A549 (cell line): ENCODE data around the gene APOM. TPM values are rescaled to one million over a fixed set of nuclear protein-coding genes. Genes with fewer than 3 reads are reported as not detected.

Experiments used
- ATAC-seq, 2 experiments: fragments of 200-7000 bp in 1 of 2; fragments of >200 bp in 1 of 2; cut with Nextera tagmentation in 1 of 2; cut with Tn5 transposase in 1 of 2; 3 replicates each; pipeline versions ENCODE4 v1.8.0 to v1.9.1; 2018 to 2020; ENCODE audit warnings: mild to moderate bottlenecking in 1 of 2, moderate library complexity in 1 of 2
- CTCF ChIA-PET: fragments of 300-600 bp; sonication (Branson Sonifier 250); formaldehyde crosslinking; extraction: SDS; loops from one replicate; lab custom pipeline; 2021; ENCODE audit warnings: antibody characterized with exemption, inconsistent platforms; lab: Yijun Ruan, JAX
- POLR2A ChIA-PET: fragments of 350-600 bp; formaldehyde crosslinking; extraction: SDS; loops from one replicate; lab custom pipeline; 2021; ENCODE audit warnings: antibody characterized with exemption, inconsistent platforms; lab: Yijun Ruan, JAX
- DNase-seq, 2 experiments: peaks; one replicate each; pipeline versions ENCODE4 v3.0.0 to v3.0.0-alpha.2; 2011 to 2016; ENCODE audit warnings: low read depth in 1 of 2, low spot score in 1 of 2
- FAIRE-seq: peaks from 2 replicates; lab custom pipeline; 2011; peaks lifted over from hg19 to GRCh38; lab: Jason Lieb, UNC
- H3K27ac ChIP-seq, 2 experiments: fragments of >200 bp; sonication (Bioruptor Twin); formaldehyde crosslinking; 3 replicates each; pipeline ENCODE4 v1.5.1; 2016 to 2017
- H3K4me1 ChIP-seq: fragments of >200 bp; sonication (Bioruptor Twin); formaldehyde crosslinking; 3 replicates; pipeline ENCODE4 v1.6.1; 2016
- H3K4me2 ChIP-seq: fragments of >200 bp; sonication (Bioruptor Twin); formaldehyde crosslinking; 3 replicates; pipeline ENCODE4 v1.6.1; 2016
- H3K4me3 ChIP-seq: fragments of >200 bp; sonication (Bioruptor Twin); formaldehyde crosslinking; 3 replicates; pipeline ENCODE4 v1.5.1; 2016
- H3K9me3 ChIP-seq: fragments of >200 bp; sonication (Bioruptor Twin); formaldehyde crosslinking; 3 replicates; pipeline ENCODE4 v1.6.1; 2016
- ATOH8 ChIP-seq: fragments of 250-450 bp; sonication (Bioruptor Pico); IDR thresholded peaks from 2 replicates; pipeline ENCODE4 v1.5.0; 2020; ENCODE audit warnings: low read depth, mild to moderate bottlenecking, moderate library complexity
- BHLHE40 ChIP-seq: IDR thresholded peaks from 2 replicates; pipeline ENCODE4 v1.6.1; 2012; ENCODE audit warnings: low read depth, low read length, inconsistent platforms
- CBX2 ChIP-seq: fragments of 200-600 bp; sonication (generic); IDR thresholded peaks from 2 replicates; pipeline ENCODE4 v1.6.1; 2016; ENCODE audit warnings: low read depth, mild to moderate bottlenecking, borderline replicate concordance
- CEBPB ChIP-seq, 2 experiments: fragments of >200 bp in 1 of 2; sonication (Bioruptor Twin) in 1 of 2; formaldehyde crosslinking in 1 of 2; IDR thresholded peaks; 2 replicates each; pipeline ENCODE4 v1.6.1; 2012 to 2016
- CHD2 ChIP-seq: fragments of 150-350 bp; IDR thresholded peaks from 2 replicates; pipeline ENCODE4 v1.6.1; 2014; ENCODE audit warnings: low read length; ENCODE audit not compliant: partially characterized antibody
- EP300 ChIP-seq, 2 experiments: fragments of >200 bp; sonication (Bioruptor Twin); formaldehyde crosslinking; IDR thresholded peaks; 2 replicates in 1 of 2; 3 replicates in 1 of 2; pipeline ENCODE4 v1.6.1; 2016 to 2017
- FOSB ChIP-seq: fragments of 250-450 bp; sonication (Bioruptor Pico); IDR thresholded peaks from 2 replicates; pipeline ENCODE4 v1.5.0; 2020; ENCODE audit warnings: mild to moderate bottlenecking, moderate library complexity
- FOXS1 ChIP-seq: fragments of 250-450 bp; sonication (Bioruptor Pico); IDR thresholded peaks from 2 replicates; pipeline ENCODE4 v1.5.0; 2020; ENCODE audit warnings: mild to moderate bottlenecking, moderate library complexity
- GATA3 ChIP-seq: IDR thresholded peaks from 2 replicates; pipeline ENCODE4 v1.6.1; 2012; ENCODE audit warnings: borderline replicate concordance
- HES2 ChIP-seq: fragments of >200 bp; sonication (Bioruptor Twin); formaldehyde crosslinking; IDR thresholded peaks from 2 replicates; pipeline ENCODE4 v1.6.1; 2016
- HEYL ChIP-seq: fragments of 250-450 bp; sonication (Bioruptor Pico); IDR thresholded peaks from 2 replicates; pipeline ENCODE4 v1.8.0; 2021; ENCODE audit warnings: mild to moderate bottlenecking, moderate library complexity
- HOXB13 ChIP-seq: fragments of 250-450 bp; sonication (Bioruptor Pico); IDR thresholded peaks from 2 replicates; pipeline ENCODE4 v1.5.0; 2020; ENCODE audit warnings: low read depth, mild to moderate bottlenecking, moderate library complexity
- JUNB ChIP-seq: fragments of >200 bp; sonication (Bioruptor Twin); formaldehyde crosslinking; IDR thresholded peaks from 2 replicates; pipeline ENCODE4 v1.6.1; 2016
- NFE2L2 ChIP-seq: fragments of 150-350 bp; conservative IDR thresholded peaks from 2 replicates; pipeline ENCODE4 v1.6.1; 2014; ENCODE audit warnings: low read length
- NPAS2 ChIP-seq: fragments of 250-450 bp; sonication (Bioruptor Pico); IDR thresholded peaks from 2 replicates; pipeline ENCODE4 v1.8.0; 2022; ENCODE audit warnings: mild to moderate bottlenecking, moderate library complexity, borderline replicate concordance
- RARB ChIP-seq: fragments of 250-450 bp; sonication (Bioruptor Pico); IDR thresholded peaks from 2 replicates; pipeline ENCODE4 v1.8.0; 2021; ENCODE audit warnings: mild to moderate bottlenecking, moderate library complexity
- RNF2 ChIP-seq: fragments of 200-600 bp; sonication (generic); IDR thresholded peaks from 2 replicates; pipeline ENCODE4 v1.6.1; 2016; ENCODE audit warnings: low read depth, mild to moderate bottlenecking, antibody characterized with exemption, moderate library complexity, borderline replicate concordance
- TFCP2L1 ChIP-seq: fragments of 250-450 bp; sonication (Bioruptor Pico); IDR thresholded peaks from 2 replicates; pipeline ENCODE4 v1.5.0; 2021; ENCODE audit warnings: mild to moderate bottlenecking
- ZC3H11A ChIP-seq: fragments of 450-650 bp; IDR thresholded peaks from 2 replicates; pipeline ENCODE4 v1.6.1; 2014; ENCODE audit warnings: antibody characterized with exemption, mild to moderate bottlenecking
- WGBS: methylation state at CpG from one replicate; pipeline ENCODE4 v1.1.6; 2017; ENCODE audit errors: missing lambda C conversion rate; 5-methylcytosine and 5-hydroxymethylcytosine counted together
- polyA plus RNA-seq, 4 experiments: library from polyadenylated mRNA; depleted of rRNA in 3 of 4; stranded (reverse); fragments of >200 nt; fragmentation: RNase III in 1 of 4; extraction: RNeasy Plus Mini Kit Qiagen cat#74134 plus additional on column Dnase treatment in 1 of 4; gene quantifications; 2 replicates in 3 of 4; 3 replicates in 1 of 4; pipeline ENCODE4 v1.2.3, GENCODE V29; 2011 to 2017
- TF ChIP-seq, protein P1 (sequence below): IDR thresholded peaks from 2 replicates; pipeline ENCODE4 v1.6.1; 2012; ENCODE audit warnings: low read depth, borderline replicate concordance
- TF ChIP-seq, protein P2 (sequence below): fragments of 450-650 bp; IDR thresholded peaks from 2 replicates; pipeline ENCODE4 v1.6.1; 2014; ENCODE audit warnings: antibody characterized with exemption

Gene APOM
- polyA plus RNA-seq, 2 of the 4 experiments (the other 2 are of a cell fraction): 1.5 to 2.6 TPM

DNA sequence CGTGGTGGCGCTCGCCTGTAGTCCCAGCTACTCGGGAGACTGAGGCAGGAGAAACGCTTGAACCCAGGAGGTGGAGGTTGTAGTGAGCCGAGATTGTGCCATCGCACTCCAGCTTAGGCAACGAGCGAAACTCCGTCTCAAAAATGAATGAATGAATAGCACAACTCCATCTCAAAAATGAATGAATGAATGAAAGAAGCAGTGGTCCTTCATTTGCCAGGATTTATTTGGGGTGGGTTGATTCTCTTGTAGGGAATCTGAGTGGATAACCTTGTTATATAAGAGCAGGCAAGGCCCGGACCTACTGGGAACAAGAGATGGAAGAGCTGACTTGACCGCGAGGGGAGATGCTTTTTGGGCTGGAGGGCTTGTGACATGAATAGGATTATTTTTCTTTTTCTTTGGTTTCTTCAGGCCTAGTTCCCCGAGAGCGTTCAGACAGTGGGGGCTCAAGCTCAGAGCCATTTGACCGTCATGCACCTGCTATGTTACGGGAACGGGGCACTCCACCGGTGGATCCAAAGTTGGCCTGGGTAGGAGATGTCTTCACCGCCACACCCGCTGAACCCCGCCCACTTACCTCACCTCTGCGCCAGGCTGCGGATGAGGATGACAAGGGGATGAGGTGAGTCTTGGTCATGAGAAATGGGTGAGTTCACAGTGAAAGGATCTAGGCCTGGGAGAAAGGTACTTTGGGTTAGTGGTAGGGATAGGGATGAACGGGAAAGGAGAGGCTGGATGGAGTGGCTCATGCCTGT, 25.3 kb upstream of the APOM start:
- no peak overlapping the region for H3K4me3 ChIP-seq
- FAIRE-seq (no peak), ATAC-seq (no peak), DNase-seq (no peak)
- CTCF ChIA-PET: interaction anchor here (1.0 kb wide), 1 partner anchor 84 kb away, joined by 3 read pairs; the partner anchor contains the start of gene ATP6V1G2
- H3K9me3 ChIP-seq: no peaks in the 10 kb centered on the region
- no peaks in the 10 kb centered on the region for H3K4me1 ChIP-seq
- POLR2A ChIA-PET: no interaction called here
- H3K4me2 ChIP-seq: no peak overlapping the region
- H3K27ac ChIP-seq: no peak overlapping the region
- no peak for TF ChIP-seq RARB (CRISPR knock-in tag)
- TF ChIP-seq, protein P1, sequence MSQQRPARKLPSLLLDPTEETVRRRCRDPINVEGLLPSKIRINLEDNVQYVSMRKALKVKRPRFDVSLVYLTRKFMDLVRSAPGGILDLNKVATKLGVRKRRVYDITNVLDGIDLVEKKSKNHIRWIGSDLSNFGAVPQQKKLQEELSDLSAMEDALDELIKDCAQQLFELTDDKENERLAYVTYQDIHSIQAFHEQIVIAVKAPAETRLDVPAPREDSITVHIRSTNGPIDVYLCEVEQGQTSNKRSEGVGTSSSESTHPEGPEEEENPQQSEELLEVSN: no peak
- TF ChIP-seq FOSB (CRISPR knock-in tag): no peak
- no peak for TF ChIP-seq HOXB13 (CRISPR knock-in tag)
- TF ChIP-seq FOXS1 (CRISPR knock-in tag): no peak
- TF ChIP-seq NPAS2: no peak
- no peak for TF ChIP-seq RNF2
- no peak for TF ChIP-seq ATOH8 (CRISPR knock-in tag)
- no peak for TF ChIP-seq EP300 (IDR thresholded peaks at IDR 0.05)
- TF ChIP-seq CHD2: no peak
- TF ChIP-seq CBX2: no peak
- TF ChIP-seq NFE2L2: no peak
- WGBS: 92% methylated on average over 25 of the region's 25 CpGs

GRCh38 chr6:31631209-31631608, 24.5 kb upstream of the APOM start:
- 90% methylated on average over 3 of the region's 16 CpGs for WGBS
- no peak for DNase-seq

More at GRCh38 chr6:31631209-31631608, 24.5 kb upstream of the APOM start:
- Histone ChIP-seq H3K4me1 (no peaks in the 10 kb centered on the region), H3K27ac (no peak overlapping the region), H3K4me2 (no peak overlapping the region), H3K4me3 (no peak overlapping the region), H3K9me3 (no peaks in the 10 kb centered on the region)
- FAIRE-seq (no peak), ATAC-seq (no peak)
- CTCF ChIA-PET: interaction anchor here (0.7 kb wide), 1 partner anchor 34 kb away, joined by 4 read pairs; no protein-coding TSS in a partner anchor
- TF ChIP-seq, protein P1: no peak
- TF ChIP-seq NFE2L2 (no peak), BHLHE40 (no peak), ZC3H11A (no peak), HEYL (CRISPR knock-in tag) (no peak), JUNB (no peak), FOSB (CRISPR knock-in tag) (no peak), CEBPB (IDR thresholded peaks at IDR 0.05) (no peak), HES2 (no peak), NPAS2 (no peak), GATA3 (no peak), TFCP2L1 (CRISPR knock-in tag) (no peak)
- TF ChIP-seq, protein P2, sequence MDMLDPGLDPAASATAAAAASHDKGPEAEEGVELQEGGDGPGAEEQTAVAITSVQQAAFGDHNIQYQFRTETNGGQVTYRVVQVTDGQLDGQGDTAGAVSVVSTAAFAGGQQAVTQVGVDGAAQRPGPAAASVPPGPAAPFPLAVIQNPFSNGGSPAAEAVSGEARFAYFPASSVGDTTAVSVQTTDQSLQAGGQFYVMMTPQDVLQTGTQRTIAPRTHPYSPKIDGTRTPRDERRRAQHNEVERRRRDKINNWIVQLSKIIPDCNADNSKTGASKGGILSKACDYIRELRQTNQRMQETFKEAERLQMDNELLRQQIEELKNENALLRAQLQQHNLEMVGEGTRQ: no peak
- POLR2A ChIA-PET: no interaction called here
